HTR-8/SVneo (cell line): ENCODE measurements around the gene PDE7B.

Experiments used
- DNase-seq: peaks from one replicate; pipeline ENCODE4 v3.0.0; 2011; ENCODE audit warnings: low spot score, mixed read lengths; ENCODE audit not compliant: insufficient read length
- FAIRE-seq: peaks from 2 replicates; lab custom pipeline; 2011; peaks lifted over from hg19 to GRCh38; lab: Jason Lieb, UNC

Gene PDE7B

DNA sequence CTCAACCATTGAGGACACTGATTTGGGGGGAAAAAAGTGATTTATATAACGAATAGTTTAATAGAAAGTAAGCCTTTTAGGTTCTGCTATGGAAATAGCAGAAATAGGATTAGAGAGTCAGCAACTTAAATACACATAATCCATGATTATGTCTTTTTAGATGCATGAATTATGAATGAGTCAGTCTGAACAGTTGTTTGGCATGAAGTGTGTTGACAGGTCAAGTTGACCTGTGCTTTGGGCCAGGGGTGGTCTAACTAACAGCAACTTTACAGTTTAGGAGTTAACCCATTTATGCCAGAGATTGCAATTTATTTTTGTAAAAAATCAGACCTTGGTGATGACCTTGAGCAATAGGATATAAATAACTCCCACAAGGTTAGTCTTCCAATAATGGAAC, 207.4 kb downstream of the PDE7B start:
- DNase-seq (no peak), FAIRE-seq (no peak)

DNA sequence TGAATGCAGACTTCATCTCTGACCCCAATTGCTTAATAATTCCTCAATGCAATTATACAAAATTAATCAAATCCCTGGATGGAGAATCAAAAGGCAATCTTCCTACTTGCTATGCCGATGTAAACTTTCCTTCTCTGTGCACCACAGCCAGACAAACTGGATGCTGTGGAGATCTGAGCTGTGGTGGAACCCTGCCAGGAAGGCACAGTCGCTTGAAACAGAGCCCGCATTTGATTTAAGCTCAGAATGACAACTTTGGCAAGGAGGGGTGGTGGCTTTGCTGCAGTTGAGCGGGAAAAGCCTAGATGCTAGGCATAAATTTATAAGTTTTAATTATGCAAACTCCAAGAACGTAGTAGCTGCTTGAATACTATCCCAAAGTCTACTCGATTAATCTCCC, 207.8 kb downstream of the PDE7B start:
- FAIRE-seq (no peak), DNase-seq (no peak)

DNA sequence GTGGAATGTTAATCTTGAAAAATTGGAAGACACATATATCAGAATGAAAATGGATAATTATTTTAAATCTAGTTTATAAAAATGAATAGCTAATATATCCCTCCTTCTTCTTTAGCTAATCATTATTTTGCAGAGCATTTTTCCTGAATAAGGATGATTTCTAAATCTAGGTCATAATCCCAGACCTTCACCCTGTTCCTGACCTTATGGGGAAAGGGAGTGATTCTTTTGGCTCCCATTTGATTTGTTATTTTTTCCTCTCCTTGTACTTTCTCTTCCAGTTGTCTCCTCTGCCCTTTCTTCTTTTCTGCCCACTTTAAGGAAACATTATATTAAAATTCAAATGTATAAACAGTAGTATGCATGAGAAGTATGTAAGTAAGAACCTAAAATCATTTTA, 208.6 kb downstream of the PDE7B start:
- DNase-seq = no peak
- no peak for FAIRE-seq

DNA sequence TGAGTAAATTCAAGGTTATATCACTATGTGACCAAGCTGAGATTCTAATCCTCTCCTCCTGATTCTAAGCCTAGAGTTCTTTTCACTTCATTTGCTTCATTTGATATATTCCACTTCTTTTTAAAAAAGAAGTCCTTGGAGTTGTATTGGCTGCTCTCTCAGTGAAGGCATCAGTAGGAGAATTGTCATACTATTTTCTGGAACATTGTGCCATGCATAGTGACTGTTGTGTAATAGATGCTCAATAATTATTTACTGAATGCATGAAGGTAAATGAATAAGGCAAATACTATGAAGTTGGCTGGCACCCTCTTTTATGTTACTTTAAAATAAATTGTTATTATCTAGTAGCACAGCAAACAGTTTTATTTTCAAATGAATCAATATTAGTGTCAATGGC, 209.3 kb downstream of the PDE7B start:
- DNase-seq = no peak
- FAIRE-seq = no peak

DNA sequence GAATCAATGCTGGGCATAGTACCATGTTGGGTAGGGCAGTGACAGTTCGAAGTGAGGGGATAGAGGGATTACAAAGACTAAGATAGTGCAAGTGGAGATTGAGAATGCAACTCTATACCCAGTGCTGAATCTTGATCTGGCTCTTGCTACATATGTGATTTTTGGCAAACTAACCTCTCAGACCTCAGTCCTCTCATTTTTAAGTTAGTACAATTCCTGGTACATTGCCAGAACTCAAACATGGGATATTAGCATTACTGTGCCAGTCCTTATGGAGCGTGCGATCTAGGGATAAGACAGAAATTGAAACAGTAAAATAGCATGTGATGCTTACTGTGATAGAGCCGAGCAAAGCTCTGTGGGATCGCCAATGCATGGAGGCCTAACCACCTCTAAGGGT, 210.2 kb downstream of the PDE7B start:
- no peak for DNase-seq
- no peak for FAIRE-seq

DNA sequence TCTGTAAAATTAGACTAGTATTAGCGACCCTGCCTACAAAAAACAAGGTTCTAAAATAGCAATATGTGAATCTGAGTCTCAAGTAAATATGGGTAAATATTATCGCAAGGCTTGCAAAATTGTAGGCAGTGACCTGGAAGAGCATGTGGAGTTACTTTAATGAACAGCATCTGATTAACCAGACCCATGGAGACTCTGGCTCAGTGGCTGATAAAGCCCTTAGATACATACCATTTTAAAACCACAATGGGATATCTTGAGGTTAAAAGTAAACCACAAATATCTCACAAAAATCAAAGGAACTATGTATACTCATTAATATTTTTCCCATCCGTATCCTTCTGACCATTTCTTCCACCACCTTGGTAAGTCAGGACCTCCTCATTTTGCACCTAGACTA, 211.6 kb downstream of the PDE7B start:
- DNase-seq (no peak), FAIRE-seq (no peak)

DNA sequence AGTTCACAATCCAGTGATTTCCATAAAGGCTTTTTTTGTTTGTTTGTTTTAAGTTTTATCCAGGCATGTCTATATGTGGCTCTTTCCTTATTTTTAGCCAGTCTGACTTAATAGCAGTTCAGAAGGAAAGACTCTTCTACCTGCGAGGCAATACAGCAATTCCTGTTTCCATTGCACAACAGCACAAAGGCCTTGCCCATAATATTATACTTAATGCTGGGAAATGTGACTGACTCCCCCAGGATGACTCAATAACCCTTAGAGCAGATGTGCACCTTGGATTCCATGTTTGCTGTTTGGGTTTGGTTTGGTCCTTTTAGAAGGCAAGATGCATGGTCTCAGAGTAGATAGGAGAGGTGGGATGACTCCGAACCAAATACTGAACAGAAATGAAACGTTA, 214.5 kb downstream of the PDE7B start:
- FAIRE-seq (no peak), DNase-seq (no peak)

DNA sequence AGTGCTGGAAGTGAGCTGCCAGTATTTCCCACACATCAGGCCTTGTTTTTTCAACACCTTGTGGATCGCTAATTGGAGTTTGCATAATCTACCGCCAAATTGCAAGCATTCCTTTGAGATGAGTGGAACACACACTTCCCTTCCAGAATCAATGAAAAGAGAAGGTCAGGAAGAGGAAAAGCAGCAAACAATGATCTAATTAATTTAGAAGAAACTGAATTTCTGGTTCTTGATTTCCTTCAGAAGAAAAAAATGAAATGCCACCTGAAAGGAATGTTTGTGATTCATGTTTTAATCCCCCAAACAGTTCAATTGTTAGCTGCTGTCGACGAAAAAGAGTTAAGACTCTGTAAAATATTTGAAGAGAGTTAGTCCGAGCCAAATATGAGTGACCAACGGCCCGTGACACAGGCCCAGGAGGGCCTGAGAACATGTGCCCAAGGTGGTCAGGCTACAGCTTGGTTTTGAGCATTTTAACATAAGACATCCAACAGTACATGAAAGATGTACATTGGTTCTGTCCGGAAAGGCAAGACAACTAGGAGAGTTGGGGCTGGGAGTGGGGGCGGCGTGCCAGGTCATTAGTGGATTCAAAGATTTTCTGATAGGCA, 216.3 kb downstream of the PDE7B start:
- no peak for FAIRE-seq

DNA sequence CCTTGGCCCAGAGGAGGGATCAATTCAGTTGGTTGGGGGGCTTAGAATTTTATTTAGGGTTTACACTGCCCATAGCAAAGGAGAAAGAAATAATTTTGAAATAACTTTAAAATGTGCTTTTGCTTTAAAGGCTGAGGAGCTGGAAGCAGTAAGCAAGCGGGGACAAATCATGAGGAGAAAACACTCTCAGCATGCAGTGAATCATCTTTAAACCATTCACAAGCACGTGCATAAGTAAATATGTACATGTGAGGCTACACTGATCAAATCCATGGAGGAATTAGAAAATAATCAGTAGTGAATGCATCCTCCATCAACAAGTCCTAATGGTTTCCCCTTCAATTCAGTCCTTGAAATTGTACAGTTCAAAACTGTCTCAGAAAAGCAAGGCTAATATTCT, 217.6 kb downstream of the PDE7B start:
- FAIRE-seq = peak; percentile 55
- DNase-seq = peak; percentile 47

More for the DNA sequence above, 216.3 kb downstream of the PDE7B start:
- peak; percentile 14 for DNase-seq

DNA sequence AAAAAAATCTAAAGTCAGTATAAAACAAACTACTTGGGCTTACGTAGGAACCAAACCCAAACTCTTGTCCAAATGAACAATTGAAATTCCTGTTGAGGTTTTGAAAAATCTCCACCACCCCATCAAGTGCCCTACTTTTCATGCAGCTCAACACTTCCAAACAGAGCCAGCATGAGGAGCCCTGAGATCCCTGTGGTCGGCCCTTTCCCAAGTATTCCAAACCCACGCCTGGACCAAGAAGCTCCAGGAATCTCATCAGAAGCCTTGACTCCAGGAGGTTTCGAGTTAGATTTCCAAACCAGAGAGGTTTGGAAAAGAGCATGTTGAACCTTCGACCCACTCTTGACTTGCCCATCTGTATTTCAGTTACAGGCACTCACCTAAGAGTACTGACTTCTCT, 219.3 kb downstream of the PDE7B start:
- FAIRE-seq = no peak
- no peak for DNase-seq

DNA sequence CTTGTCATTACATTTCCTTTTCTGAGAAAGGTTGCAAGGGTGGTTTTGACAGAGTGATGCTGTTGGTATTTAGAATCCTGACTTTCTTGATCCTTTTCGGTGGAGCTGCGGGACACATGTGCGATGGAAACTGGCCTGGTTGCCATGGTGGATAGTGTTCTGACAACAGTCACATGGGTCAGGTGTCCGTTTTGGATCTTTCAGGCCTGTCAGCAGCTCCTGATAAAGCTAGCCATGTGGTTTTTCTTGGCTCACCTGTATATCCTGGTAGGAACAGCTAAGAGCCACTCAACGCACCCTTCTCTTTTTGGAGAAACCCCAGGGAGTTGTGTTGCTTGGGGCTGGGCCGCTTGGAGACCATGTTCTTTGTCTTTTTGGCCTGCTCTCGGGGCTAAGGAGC, 221.2 kb downstream of the PDE7B start:
- no peak for FAIRE-seq
- DNase-seq = no peak

DNA sequence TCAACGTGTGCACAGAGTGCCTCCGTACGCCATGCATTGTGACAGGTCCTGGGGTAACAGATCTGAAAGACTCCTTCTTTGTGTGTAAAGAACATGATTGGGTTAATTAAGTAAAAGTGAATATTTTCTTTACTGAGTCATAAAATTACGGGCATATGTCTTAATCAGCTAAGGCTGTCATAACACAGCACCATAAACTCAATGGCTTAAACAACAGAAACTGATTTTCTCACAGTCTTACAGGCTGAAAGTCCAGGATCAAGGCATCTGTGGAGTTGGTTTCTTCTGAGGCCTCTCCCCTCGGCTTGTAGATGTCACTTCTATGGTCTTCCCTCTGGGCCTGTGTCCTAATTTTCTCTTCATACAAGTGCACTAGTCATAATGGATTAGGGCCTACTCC, 221.7 kb downstream of the PDE7B start:
- DNase-seq (no peak), FAIRE-seq (no peak)

DNA sequence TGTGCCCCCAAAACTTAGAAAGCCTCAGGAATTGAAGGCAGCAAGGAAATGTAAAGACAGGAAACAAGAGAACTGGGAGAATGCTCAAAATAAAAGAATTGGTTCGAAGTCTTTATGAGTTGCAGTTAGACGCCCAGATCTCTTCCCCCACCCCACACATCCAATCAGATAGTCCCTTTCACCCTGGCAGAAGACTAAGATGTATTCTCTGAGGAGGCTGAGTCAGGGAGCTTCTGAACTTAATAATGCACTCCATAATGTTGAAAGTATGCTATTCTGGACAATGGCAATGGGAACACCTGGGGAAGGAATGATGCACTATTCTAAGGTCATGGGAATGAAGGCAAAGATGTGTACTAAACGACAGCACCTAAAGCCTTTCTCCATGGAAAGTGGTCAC, 225.0 kb downstream of the PDE7B start:
- DNase-seq (no peak), FAIRE-seq (no peak)

DNA sequence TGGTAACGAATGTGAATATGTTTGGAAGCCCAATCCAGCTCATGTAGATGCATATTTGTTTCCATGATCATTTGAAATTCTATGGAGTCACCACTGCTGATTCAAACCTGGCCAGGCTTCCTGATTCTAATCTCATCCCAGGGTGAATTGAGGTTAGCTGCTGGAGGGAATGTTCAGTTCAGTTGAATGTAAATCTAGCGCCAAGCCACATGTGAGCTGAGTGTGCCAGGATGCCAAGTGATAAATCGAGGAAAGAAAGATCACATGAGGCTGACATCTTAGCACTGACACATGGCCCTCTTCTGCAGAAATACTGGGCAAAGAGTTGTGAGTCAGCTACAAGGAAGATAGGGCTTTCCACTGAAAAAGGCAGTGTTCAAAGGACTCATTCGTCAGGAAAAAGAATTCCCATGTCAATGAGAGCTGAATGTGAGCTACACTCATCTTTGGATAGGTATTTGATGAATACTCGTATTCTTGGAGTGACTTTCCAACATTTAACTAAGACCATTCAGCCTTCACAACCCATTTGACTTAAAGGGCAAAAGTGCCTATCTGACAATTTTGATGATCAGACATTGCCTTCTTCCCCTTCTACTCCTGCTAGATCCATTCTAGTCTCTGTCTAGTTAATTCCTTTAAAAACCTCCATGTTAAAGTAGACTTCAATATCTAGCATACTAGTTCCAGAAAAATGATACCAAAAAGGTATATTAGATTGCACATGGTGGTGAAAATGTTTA, 226.5 kb downstream of the PDE7B start:
- FAIRE-seq (peak; percentile 44), DNase-seq (peak; percentile 21)

DNA sequence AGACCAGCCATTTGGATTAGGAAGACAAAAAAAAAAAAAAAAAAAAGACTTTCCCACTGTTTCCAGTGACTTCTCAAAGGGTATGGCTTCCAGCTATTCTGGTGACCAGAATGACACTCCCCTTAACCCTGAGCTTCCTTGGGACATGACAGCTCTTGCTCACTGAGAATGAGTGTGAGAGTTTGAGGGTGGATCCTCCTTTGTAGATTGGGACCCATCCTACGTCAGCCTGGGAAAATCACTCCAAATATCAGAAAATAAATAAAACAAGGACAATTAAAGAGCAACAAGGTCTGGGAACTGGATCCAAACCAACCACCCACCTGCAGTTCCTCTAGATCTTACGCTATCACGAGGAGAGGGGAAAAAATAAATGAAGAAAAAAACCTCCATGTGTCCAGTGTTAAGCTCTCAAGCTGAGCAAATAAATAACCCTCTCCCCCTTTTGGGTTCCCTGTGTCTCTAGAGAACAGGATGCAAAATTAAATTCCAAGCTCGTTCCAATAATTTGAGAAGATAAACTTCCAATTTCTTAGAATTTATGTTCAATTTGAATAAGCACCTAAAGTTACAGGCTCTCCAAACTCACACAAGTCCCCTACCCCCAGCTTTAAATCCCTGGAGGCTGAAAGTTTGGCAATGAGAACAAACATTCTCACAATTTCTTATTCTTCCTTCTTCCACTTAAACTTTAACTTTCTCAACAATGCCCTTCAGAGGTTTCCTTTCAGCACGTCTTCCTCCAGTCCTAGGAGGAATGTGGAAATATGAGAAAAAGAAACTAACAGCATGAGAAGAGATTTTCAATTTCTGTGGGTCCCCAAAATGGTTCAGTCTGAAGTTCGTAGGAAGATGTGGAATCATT, 228.4 kb downstream of the PDE7B start:
- DNase-seq (no peak), FAIRE-seq (no peak)

DNA sequence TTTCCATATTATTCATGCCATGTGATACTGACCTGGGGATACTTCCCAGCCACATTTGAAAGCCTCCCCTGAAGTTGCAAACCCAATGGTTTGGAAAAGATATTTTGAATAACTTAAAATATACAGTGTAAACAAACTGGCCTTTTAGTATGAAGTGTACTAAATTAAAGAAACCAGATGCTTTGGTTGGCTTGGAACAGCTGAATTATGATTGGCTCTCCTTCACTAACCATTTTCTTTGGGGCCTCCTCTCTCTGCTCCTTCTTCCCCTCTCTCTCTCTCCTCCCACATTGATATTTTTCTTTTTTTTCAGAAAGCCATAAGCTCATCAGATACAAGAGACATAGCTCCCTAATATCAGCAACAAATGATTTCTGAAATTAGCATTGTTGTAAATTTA, 232.0 kb downstream of the PDE7B start:
- no peak for DNase-seq
- no peak for FAIRE-seq

DNA sequence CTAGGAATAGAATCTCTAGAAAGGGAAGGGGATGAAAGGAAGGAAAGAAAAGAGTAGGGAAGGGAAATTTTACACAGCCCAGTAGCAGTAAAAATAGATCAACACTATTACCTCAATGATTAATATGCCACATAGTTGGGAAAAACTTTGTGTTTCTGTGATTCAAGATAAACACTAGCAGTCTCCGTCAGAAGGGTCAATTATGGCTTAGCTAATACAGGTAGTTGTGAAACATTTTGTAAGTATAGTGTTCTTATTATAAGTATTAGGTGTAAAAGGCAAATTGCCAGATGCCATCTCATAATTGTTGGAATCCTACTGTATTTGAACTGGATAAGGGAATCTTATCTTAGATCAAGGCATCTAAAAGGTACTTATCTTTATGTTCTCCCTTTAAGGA, 232.9 kb downstream of the PDE7B start:
- no peak for FAIRE-seq
- no peak for DNase-seq

DNA sequence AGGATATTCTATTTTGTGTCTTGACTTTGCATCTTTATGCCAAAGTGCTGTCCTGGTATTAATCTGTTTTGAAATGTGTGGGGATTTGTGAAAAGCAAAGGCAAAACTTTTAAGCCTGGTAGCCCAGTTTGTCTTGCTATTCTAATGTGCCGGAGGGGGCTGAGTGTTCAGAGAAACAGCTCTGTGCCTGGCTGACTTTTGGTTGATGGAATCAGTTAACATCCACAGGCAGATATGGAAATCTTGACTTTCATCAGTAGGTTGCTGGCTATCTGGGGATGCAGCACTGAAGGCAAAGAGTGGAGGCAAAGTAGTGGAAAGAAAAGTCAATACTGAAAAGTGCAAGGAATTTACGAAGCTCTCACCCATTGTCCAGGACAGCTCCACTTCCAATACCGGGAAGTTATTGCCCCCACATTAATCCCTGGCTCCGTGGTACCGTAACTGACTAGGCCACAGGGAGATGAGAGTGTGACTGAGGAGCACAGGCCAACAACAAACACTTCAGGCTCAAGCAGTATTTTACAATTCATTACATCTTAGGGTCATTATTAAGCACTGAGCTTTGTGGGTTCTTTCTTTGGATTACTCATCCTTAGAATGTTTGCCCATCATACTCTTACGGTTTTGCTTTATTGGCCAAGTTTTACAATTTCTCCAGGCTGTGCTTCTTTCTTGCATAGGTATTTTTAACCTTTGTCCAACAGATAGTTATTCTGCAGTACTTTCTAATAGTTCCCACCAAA, 234.0 kb downstream of the PDE7B start:
- FAIRE-seq = no peak
- no peak for DNase-seq

DNA sequence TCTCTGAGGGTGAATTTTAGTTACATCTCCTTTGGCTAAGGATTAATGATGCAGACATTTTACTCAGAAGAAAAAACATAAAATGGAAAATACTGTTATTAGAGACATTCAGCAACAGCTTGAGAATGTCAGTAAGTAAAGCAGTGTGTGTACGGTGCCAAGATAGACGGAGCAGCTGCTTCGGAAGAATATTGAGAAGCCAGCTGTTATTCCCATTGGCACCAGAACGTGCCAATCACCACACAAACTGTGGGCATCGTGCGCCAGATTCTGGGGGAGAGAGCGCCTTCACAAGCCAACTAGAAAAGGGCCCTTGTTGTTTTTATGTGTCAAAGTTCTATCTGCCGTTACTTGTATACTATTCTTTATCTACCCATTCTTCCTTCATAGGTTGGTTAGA, 235.2 kb downstream of the PDE7B start:
- FAIRE-seq (no peak), DNase-seq (no peak)

DNA sequence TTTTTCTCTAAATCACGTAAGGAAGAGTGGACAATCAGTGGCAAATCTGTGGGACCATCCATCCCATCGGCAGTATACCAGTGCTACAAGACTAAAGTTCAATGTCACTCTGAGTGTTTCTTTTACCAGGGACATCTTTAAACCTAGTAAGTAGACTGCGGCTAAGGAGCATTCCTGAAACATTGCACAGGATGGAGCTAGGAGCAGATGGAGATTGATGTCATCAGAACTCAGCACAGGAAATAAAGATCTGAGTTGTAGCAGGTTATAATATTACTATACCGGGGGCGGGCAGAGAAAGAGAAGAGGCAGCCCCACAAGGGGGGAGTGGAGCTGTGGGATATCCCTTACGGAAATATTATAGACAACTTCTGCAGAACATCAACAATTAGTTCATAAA, 236.5 kb downstream of the PDE7B start:
- FAIRE-seq = no peak
- DNase-seq = peak; percentile 34

DNA sequence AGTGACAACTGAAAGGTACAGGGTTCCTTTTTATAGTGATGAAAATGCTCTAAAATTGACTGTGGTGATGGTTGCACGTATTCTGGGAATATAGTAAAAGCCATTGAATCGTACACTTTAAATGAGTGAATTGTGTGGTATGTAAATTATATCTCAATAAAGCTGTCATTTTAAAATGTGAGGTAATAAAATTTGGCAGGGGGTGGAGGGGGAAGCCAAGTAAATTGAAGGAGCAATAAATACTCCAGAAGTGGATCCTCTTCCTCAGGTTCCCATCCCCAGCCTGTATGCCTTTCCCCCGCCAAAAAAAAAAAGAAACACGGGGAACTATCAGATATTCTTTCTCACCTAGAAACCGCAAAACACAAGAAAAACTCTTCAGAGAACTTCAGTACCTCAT, 237.2 kb downstream of the PDE7B start:
- DNase-seq = no peak
- no peak for FAIRE-seq
